Measurements from ENCODE around the gene LDB1.

LDB1 gene

GRCh38 chr10:102068216-102068615 lies 52.0 kb downstream of the LDB1 start:
- no peak overlapping the region for H3K4me3 ChIP-seq (ENCODE audit: low read depth, low read length)
- no peak for TF ChIP-seq CTCF (IDR thresholded peaks at IDR 0.05; ENCODE audit: borderline replicate concordance, insufficient read depth, low read depth, low read length)

DNA sequence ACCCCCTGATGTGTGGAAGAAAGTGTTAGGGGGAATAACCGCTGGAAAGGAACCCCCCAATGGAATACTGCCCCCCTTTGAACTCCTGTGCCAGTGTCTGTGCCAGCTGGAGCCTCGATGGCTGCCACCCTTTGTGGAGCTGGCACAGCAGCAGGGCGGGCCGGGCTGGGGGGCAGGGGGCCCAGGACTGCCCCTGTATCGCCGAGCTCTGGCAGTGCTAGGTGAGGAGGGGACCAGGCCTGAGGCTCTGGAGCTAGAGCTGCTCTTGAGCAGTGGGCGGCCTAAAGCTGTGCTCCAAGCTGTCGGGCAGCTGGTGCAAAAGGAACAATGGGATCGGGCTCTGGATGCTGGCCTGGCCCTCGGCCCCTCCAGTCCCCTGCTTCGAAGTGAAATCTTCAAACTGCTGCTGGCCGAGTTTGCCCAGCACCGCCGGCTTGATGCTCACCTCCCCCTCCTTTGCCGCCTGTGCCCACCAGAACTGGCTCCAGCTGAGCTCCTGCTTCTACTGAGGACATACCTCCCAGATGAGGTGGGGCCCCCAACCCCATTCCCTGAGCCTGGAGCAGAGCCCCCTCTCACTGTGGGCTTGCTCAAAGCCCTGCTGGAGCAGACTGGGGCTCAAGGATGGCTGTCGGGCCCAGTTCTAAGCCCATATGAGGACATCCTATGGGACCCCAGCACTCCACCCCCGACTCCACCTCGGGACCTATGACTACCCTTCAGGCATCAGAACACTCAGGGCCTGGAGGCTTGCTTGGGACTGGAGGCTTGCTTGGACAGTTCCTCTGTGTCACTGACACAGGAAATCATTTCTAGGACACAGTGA lies 52.9 kb downstream of the LDB1 start:
- TF ChIP-seq CTCF (IDR thresholded peaks at IDR 0.05; ENCODE audit: borderline replicate concordance, insufficient read depth, low read depth, low read length): no peak
- H3K4me3 ChIP-seq (ENCODE audit: low read depth, low read length): no peak overlapping the region

DNA sequence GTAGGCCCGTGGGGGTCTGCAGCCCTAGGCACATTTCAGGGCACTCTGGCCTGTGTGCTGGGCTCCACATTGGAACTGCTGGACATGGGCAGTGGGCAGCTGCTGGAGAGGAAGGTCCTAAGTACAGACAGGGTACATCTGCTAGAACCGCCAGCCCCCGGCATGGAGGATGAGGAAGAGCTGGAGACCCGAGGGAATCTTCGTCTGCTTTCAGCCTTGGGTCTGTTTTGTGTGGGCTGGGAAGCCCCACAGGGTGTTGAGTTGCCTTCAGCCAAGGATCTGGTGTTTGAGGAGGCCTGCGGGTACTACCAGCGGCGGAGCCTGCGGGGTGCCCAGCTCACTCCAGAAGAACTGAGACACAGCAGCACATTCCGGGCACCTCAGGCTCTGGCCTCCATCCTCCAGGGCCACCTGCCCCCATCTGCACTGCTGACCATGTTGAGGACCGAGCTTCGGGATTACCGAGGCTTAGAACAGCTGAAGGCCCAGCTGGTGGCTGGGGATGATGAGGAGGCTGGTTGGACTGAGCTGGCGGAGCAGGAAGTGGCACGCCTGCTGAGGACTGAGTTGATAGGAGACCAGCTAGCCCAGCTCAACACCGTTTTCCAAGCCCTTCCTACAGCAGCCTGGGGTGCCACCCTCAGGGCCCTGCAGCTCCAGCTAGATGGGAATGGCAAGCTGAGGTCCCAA lies 53.6 kb downstream of the LDB1 start:
- peak overlapping the region; percentile 80 for H3K4me3 ChIP-seq (ENCODE audit: low read depth, low read length)
- no peak for TF ChIP-seq CTCF (IDR thresholded peaks at IDR 0.05; ENCODE audit: borderline replicate concordance, insufficient read depth, low read depth, low read length)

DNA sequence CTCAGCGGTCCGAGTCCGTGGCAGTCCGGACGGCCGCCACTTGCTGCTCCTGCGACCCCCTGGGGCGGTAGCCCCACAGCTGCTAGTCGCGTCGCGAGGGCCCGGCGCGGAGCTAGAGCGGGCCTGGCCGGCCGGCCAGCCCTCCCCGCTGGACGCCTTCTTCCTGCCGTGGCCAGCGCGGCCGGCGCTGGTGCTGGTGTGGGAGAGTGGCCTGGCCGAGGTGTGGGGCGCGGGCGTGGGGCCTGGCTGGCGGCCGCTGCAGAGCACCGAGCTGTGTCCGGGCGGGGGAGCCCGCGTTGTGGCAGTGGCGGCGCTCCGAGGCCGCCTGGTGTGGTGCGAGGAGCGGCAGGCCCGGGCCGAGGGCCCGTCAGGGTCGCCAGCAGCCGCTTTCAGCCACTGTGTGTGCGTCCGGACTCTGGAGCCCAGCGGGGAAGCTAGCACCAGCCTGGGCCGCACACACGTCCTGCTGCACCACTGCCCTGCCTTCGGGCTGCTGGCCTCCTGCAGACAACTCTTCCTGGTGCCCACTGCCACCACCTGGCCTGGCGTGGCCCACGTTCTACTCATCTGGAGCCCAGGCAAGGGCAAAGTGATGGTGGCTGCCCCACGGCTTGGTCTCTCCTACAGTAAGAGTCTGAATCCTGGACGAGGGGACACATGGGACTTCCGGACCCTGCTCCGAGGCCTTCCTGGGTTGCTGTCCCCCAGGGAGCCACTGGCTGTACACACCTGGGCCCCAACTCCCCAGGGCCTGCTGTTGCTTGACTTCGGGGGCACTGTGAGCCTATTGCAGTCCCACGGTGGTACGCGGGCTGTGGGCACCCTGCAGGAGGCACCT lies 54.4 kb downstream of the LDB1 start:
- H3K4me3 ChIP-seq (ENCODE audit: low read depth, low read length): peak overlapping the region; percentile 80
- no peak for TF ChIP-seq CTCF (IDR thresholded peaks at IDR 0.05; ENCODE audit: borderline replicate concordance, insufficient read depth, low read depth, low read length)

DNA sequence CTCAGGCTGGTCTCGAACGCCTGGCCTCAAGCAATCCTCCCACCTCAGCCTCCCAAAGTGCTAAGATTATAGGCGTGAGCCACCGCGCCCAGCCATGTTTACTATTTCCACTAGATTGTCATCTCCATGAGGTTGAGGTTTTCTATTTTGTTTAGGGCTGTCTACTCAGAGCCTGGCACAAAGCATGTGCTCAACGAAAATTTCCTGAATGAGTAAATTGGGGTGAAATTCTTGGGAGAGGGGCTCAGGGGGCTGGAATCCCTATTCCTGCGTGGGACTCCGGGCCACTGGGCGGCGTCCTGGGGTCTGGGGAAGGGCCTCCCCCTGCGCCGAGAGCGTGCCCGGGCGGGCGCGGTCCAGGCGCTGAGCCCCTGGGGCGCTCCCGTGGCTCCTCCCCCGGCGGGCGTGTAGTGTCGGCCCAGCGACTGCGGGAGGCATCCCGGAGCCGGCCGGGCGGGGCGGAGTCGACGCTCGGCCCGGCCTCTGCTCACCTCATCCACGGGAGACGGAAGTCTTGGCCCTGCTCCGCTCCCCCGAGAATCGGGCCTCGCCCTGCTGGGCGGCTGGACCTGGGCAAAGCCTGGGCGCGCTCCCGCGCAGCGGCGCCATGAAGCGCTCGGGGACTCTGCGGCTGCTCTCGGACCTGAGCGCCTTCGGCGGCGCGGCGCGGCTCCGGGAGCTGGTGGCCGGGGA lies 55.2 kb downstream of the LDB1 start, which contains the start of gene HPS6:
HPS6 (plus strand) TSS at position 482 of the 693 bp plus-strand sequence; CDS start at position 608, 126 bp downstream.
- peak within 1 kb of the TSS; percentile 80 for H3K4me3 ChIP-seq (ENCODE audit: low read depth, low read length)
- no peak for TF ChIP-seq CTCF (IDR thresholded peaks at IDR 0.05; ENCODE audit: borderline replicate concordance, insufficient read depth, low read depth, low read length)

- no peak for TF ChIP-seq CTCF (IDR thresholded peaks at IDR 0.05; ENCODE audit: borderline replicate concordance, insufficient read depth, low read depth, low read length)
Measured at GRCh38 chr10:102064503-102064867, 55.7 kb downstream of the LDB1 start.

More at GRCh38 chr10:102064503-102064867, 55.7 kb downstream of the LDB1 start:
- peak overlapping the region; percentile 80 for H3K4me3 ChIP-seq (ENCODE audit: low read depth, low read length)

All from GM12875 (cell line).